ENCODE results near the gene NFASC.

Gene NFASC

DNA sequence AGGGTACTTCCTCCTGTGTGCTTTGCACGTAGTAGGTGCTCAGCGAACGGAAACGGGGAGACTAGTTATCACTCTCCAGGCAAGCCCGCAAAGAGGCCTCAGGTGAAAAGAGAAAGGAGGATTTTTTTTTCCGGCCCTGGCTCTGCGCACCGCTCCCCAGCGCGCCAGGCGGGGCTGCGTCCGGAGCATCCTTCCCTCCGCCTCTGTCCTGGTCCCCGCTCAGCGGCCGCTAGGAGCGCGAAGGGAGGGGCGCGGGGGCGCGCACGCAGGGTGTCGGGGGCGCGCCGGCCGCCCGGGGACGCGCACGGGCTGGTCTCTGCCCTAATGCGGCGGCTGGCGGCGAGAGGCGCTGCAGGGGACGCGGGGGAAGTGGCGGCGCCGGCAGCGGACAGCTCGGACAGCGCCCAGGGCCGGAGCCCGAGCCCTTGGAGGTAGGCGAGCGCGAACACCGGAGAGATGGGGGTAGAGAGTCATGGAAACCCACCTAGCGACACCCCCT lies 42.3 kb upstream of the NFASC start (continued):
- TF ChIP-seq, protein P1, sequence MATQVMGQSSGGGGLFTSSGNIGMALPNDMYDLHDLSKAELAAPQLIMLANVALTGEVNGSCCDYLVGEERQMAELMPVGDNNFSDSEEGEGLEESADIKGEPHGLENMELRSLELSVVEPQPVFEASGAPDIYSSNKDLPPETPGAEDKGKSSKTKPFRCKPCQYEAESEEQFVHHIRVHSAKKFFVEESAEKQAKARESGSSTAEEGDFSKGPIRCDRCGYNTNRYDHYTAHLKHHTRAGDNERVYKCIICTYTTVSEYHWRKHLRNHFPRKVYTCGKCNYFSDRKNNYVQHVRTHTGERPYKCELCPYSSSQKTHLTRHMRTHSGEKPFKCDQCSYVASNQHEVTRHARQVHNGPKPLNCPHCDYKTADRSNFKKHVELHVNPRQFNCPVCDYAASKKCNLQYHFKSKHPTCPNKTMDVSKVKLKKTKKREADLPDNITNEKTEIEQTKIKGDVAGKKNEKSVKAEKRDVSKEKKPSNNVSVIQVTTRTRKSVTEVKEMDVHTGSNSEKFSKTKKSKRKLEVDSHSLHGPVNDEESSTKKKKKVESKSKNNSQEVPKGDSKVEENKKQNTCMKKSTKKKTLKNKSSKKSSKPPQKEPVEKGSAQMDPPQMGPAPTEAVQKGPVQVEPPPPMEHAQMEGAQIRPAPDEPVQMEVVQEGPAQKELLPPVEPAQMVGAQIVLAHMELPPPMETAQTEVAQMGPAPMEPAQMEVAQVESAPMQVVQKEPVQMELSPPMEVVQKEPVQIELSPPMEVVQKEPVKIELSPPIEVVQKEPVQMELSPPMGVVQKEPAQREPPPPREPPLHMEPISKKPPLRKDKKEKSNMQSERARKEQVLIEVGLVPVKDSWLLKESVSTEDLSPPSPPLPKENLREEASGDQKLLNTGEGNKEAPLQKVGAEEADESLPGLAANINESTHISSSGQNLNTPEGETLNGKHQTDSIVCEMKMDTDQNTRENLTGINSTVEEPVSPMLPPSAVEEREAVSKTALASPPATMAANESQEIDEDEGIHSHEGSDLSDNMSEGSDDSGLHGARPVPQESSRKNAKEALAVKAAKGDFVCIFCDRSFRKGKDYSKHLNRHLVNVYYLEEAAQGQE (tag by site-specific recombination; IDR thresholded peaks at IDR 0.05): peak; percentile 80
- 0 out of 2 replicates have a peak, but pooled peaks have one; percentile 15 for TF ChIP-seq ZSCAN30 (tag by site-specific recombination; IDR thresholded peaks at IDR 0.05)
- no peak for TF ChIP-seq ZNF571 (tag by site-specific recombination; IDR thresholded peaks at IDR 0.05)
- TF ChIP-seq ZNF555 (tag by site-specific recombination; conservative IDR thresholded peaks at IDR 0.05): no peak
- no peak for TF ChIP-seq ZNF10 (tag by site-specific recombination; IDR thresholded peaks at IDR 0.05)
- TF ChIP-seq, protein P2, sequence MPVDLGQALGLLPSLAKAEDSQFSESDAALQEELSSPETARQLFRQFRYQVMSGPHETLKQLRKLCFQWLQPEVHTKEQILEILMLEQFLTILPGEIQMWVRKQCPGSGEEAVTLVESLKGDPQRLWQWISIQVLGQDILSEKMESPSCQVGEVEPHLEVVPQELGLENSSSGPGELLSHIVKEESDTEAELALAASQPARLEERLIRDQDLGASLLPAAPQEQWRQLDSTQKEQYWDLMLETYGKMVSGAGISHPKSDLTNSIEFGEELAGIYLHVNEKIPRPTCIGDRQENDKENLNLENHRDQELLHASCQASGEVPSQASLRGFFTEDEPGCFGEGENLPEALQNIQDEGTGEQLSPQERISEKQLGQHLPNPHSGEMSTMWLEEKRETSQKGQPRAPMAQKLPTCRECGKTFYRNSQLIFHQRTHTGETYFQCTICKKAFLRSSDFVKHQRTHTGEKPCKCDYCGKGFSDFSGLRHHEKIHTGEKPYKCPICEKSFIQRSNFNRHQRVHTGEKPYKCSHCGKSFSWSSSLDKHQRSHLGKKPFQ (tag by site-specific recombination; IDR thresholded peaks at IDR 0.05): no peak
- TF ChIP-seq ZNF133 (tag by site-specific recombination; IDR thresholded peaks at IDR 0.05): no peak
- no peak for TF ChIP-seq ZNF394 (tag by site-specific recombination; IDR thresholded peaks at IDR 0.05; ENCODE audit: borderline replicate concordance)
- TF ChIP-seq EGR2 (tag by site-specific recombination; IDR thresholded peaks at IDR 0.05; ENCODE audit: low read depth): 0 out of 2 replicates have a peak, but pooled peaks have one; percentile 19
- no peak for TF ChIP-seq ZNF223 (tag by site-specific recombination; IDR thresholded peaks at IDR 0.05)
- no peak for TF ChIP-seq RBAK (tag by site-specific recombination; IDR thresholded peaks at IDR 0.05)
- TF ChIP-seq ZSCAN16 (tag by site-specific recombination; IDR thresholded peaks at IDR 0.05): no peak
- no peak for TF ChIP-seq ZNF473 (tag by site-specific recombination; IDR thresholded peaks at IDR 0.05)
- TF ChIP-seq BCL11A (tag by site-specific recombination; IDR thresholded peaks at IDR 0.05; ENCODE audit: low read depth): no peak
- no peak for TF ChIP-seq ZNF548 (tag by site-specific recombination; IDR thresholded peaks at IDR 0.05)
- no peak for TF ChIP-seq ZBTB7A (tag by site-specific recombination; IDR thresholded peaks at IDR 0.05; ENCODE audit: low read depth)
- no peak for TF ChIP-seq ZNF23 (tag by site-specific recombination; IDR thresholded peaks at IDR 0.05; ENCODE audit: borderline replicate concordance)
- TF ChIP-seq ZNF366 (tag by site-specific recombination; conservative IDR thresholded peaks at IDR 0.05): no peak
- TF ChIP-seq, protein P3, sequence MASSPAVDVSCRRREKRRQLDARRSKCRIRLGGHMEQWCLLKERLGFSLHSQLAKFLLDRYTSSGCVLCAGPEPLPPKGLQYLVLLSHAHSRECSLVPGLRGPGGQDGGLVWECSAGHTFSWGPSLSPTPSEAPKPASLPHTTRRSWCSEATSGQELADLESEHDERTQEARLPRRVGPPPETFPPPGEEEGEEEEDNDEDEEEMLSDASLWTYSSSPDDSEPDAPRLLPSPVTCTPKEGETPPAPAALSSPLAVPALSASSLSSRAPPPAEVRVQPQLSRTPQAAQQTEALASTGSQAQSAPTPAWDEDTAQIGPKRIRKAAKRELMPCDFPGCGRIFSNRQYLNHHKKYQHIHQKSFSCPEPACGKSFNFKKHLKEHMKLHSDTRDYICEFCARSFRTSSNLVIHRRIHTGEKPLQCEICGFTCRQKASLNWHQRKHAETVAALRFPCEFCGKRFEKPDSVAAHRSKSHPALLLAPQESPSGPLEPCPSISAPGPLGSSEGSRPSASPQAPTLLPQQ (tag by site-specific recombination; IDR thresholded peaks at IDR 0.05): no peak
- TF ChIP-seq ZFP41 (tag by site-specific recombination; IDR thresholded peaks at IDR 0.05; ENCODE audit: borderline replicate concordance): no peak
- no peak for TF ChIP-seq ZNF184 (tag by site-specific recombination; IDR thresholded peaks at IDR 0.05)
- peak; percentile 53; the same call in 1 of the 2 replicates for TF ChIP-seq ZNF660 (tag by site-specific recombination; IDR thresholded peaks at IDR 0.05)
- no peak for TF ChIP-seq YY2 (tag by site-specific recombination; IDR thresholded peaks at IDR 0.05)
- TF ChIP-seq ZNF600 (tag by site-specific recombination; IDR thresholded peaks at IDR 0.05): no peak
- TF ChIP-seq, protein P4, sequence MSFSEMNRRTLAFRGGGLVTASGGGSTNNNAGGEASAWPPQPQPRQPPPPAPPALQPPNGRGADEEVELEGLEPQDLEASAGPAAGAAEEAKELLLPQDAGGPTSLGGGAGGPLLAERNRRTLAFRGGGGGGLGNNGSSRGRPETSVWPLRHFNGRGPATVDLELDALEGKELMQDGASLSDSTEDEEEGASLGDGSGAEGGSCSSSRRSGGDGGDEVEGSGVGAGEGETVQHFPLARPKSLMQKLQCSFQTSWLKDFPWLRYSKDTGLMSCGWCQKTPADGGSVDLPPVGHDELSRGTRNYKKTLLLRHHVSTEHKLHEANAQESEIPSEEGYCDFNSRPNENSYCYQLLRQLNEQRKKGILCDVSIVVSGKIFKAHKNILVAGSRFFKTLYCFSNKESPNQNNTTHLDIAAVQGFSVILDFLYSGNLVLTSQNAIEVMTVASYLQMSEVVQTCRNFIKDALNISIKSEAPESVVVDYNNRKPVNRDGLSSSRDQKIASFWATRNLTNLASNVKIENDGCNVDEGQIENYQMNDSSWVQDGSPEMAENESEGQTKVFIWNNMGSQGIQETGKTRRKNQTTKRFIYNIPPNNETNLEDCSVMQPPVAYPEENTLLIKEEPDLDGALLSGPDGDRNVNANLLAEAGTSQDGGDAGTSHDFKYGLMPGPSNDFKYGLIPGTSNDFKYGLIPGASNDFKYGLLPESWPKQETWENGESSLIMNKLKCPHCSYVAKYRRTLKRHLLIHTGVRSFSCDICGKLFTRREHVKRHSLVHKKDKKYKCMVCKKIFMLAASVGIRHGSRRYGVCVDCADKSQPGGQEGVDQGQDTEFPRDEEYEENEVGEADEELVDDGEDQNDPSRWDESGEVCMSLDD (tag by site-specific recombination; IDR thresholded peaks at IDR 0.05): no peak
